ENCODE measurements around the gene MYBL2. TPM values are rescaled to one million over a fixed set of nuclear protein-coding genes. Genes with fewer than 3 reads are reported as not detected.

Gene MYBL2
- total RNA-seq, 2 donors from 2014 or later, result 139 to 182 TPM

- no peak for TF ChIP-seq CTCF (conservative IDR thresholded peaks at IDR 0.05)
- Histone ChIP-seq H3K9me3 (ENCODE audit: control insufficient read depth, low read length) (no peaks in the 10 kb centered on the region), H3K36me3 (ENCODE audit: control insufficient read depth, insufficient read depth, low read length) (no peaks in the 10 kb centered on the region), H3K27ac (ENCODE audit: low read depth, low read length) (no peak overlapping the region), H3K4me3 (ENCODE audit: low read length) (no peak overlapping the region), H3K27me3 (ENCODE audit: control insufficient read depth, insufficient read depth, low read length, poor library complexity, severe bottlenecking) (no peaks in the 10 kb centered on the region), H3K4me1 (ENCODE audit: control insufficient read depth, insufficient read depth, low read length) (no peaks in the 10 kb centered on the region), H3K9ac (ENCODE audit: extremely low read depth, low read length, poor library complexity, severe bottlenecking) (no peak overlapping the region)
- no peaks in the 10 kb centered on the region for H3K27me3 Mint-ChIP-seq (ENCODE audit: insufficient read depth)
- 92% methylated on average over 3 to 7 of the region's 7 CpGs for WGBS, 2 experiments (ENCODE audit: insufficient coverage in 1 of 2, insufficient read length in 1 of 2)
- no peaks in the 10 kb centered on the region for H3K9me3 Mint-ChIP-seq
- H3K4me3 Mint-ChIP-seq, result no peak overlapping the region
- H3K27ac Mint-ChIP-seq, result no peak overlapping the region
- H3K4me1 Mint-ChIP-seq, result peaks cover 2% of the 10 kb centered on the region
- no peak for DNase-seq
- H3K36me3 Mint-ChIP-seq (ENCODE audit: low read depth), result no peaks in the 10 kb centered on the region
Measured at GRCh38 chr20:43762911-43763310, 96.0 kb downstream of the MYBL2 start.

GRCh38 chr20:43765916-43766315, 99.0 kb downstream of the MYBL2 start:
- no peak overlapping the region for H3K27ac Mint-ChIP-seq
- no peak overlapping the region for H3K9ac ChIP-seq (ENCODE audit: extremely low read depth, low read length, poor library complexity, severe bottlenecking)
- H3K36me3 Mint-ChIP-seq (ENCODE audit: low read depth), result no peaks in the 10 kb centered on the region
- peak overlapping the region; percentile 74 for H3K27ac ChIP-seq (ENCODE audit: low read depth, low read length)
- no peak overlapping the region for H3K4me3 Mint-ChIP-seq
- no peaks in the 10 kb centered on the region for H3K27me3 ChIP-seq (ENCODE audit: control insufficient read depth, insufficient read depth, low read length, poor library complexity, severe bottlenecking)
- peaks cover 10% of the 10 kb centered on the region for H3K4me1 Mint-ChIP-seq
- no peaks in the 10 kb centered on the region for H3K27me3 Mint-ChIP-seq (ENCODE audit: insufficient read depth)
- no peaks in the 10 kb centered on the region for H3K9me3 Mint-ChIP-seq
- H3K4me3 ChIP-seq (ENCODE audit: low read length), result no peak overlapping the region
- no peaks in the 10 kb centered on the region for H3K9me3 ChIP-seq (ENCODE audit: control insufficient read depth, low read length)
- no peaks in the 10 kb centered on the region for H3K36me3 ChIP-seq (ENCODE audit: control insufficient read depth, insufficient read depth, low read length)
- DNase-seq, result no peak
- WGBS, 2 experiments (ENCODE audit: insufficient coverage in 1 of 2, insufficient read length in 1 of 2), result 48 to 83% methylated on average over 6 to 7 of the region's 7 CpGs
- TF ChIP-seq CTCF (conservative IDR thresholded peaks at IDR 0.05), result no peak
- H3K4me1 ChIP-seq (ENCODE audit: control insufficient read depth, insufficient read depth, low read length), result no peaks in the 10 kb centered on the region

Other genes starting within 250 kb of the MYBL2 start
- 100 to 1,000 TPM; 146 to 199 TPM for gene SRSF6, start 209.2 kb upstream of the MYBL2 start, total RNA-seq
- gene L3MBTL1, start 159.4 kb upstream of the MYBL2 start, total RNA-seq, result 10 to 100 TPM; 38.4 to 57.6 TPM
- 1 to 10 TPM; 1.6 to 5.3 TPM for gene SGK2, start 108.1 kb upstream of the MYBL2 start, total RNA-seq
- gene IFT52, start 76.2 kb upstream of the MYBL2 start, total RNA-seq, result 10 to 100 TPM; 41.4 to 58.3 TPM
- not detected for gene GTSF1L, start 59.9 kb downstream of the MYBL2 start, total RNA-seq
- gene TOX2, start 247.7 kb downstream of the MYBL2 start, total RNA-seq, result 1 to 10 TPM; 2.4 to 3.4 TPM

Data from endodermal cell (in vitro differentiated cells).